Nephron progenitor cell (in vitro differentiated cells): ENCODE results near the gene PHC2.

Experiments used
- DNase-seq: peaks from one replicate; pipeline ENCODE4 v3.0.0; 2021
- H3K27ac Mint-ChIP-seq: 2 replicates; pipeline ENCODE4 v1.8.0; 2021; ENCODE audit warnings: mild to moderate bottlenecking, moderate library complexity, mixed read lengths
- H3K27me3 Mint-ChIP-seq: 2 replicates; pipeline ENCODE4 v1.8.0; 2021; ENCODE audit warnings: mild to moderate bottlenecking, low read depth, mixed read lengths; ENCODE audit not compliant: poor library complexity
- H3K36me3 Mint-ChIP-seq: 2 replicates; pipeline ENCODE4 v1.8.0; 2021; ENCODE audit warnings: low read depth, mixed read lengths
- H3K4me1 Mint-ChIP-seq: 2 replicates; pipeline ENCODE4 v1.8.0; 2021; ENCODE audit warnings: mixed read lengths
- H3K4me3 Mint-ChIP-seq: 2 replicates; pipeline ENCODE4 v1.8.0; 2021; ENCODE audit warnings: mild to moderate bottlenecking, moderate library complexity, mixed read lengths
- H3K9me3 Mint-ChIP-seq: 2 replicates; pipeline ENCODE4 v1.8.0; 2021; ENCODE audit warnings: mild to moderate bottlenecking, moderate library complexity, mixed read lengths
- CTCF ChIP-seq: fragments of 200-600 bp; sonication (generic); IDR thresholded peaks from 2 replicates; pipeline ENCODE4 v1.5.0; 2021; ENCODE audit warnings: antibody characterized with exemption

PHC2 gene

GRCh38 chr1:33348676-33349080, 82.2 kb downstream of the PHC2 start:
- no peak for DNase-seq
- Mint-ChIP-seq H3K4me3 (peak overlapping the region; percentile 93), H3K4me1 (peaks cover 87% of the 10 kb centered on the region), H3K27me3 (no peaks in the 10 kb centered on the region), H3K9me3 (no peaks in the 10 kb centered on the region), H3K36me3 (peaks cover 42% of the 10 kb centered on the region), H3K27ac (peak overlapping the region; percentile 66)
- TF ChIP-seq CTCF: no peak

- H3K27ac Mint-ChIP-seq: peak overlapping the region; percentile 56
Measured at GRCh38 chr1:33348194-33348593, 82.7 kb downstream of the PHC2 start.

GRCh38 chr1:33347650-33347992, 83.3 kb downstream of the PHC2 start:
- Mint-ChIP-seq H3K27me3 (no peaks in the 10 kb centered on the region), H3K4me3 (peak overlapping the region; percentile 93), H3K27ac (peak overlapping the region; percentile 77), H3K4me1 (peaks cover 87% of the 10 kb centered on the region), H3K9me3 (no peaks in the 10 kb centered on the region), H3K36me3 (peaks cover 33% of the 10 kb centered on the region)
- TF ChIP-seq CTCF: no peak
- DNase-seq: no peak

More at GRCh38 chr1:33348194-33348593, 82.7 kb downstream of the PHC2 start:
- Mint-ChIP-seq H3K4me3 (peak overlapping the region; percentile 93), H3K36me3 (peaks cover 39% of the 10 kb centered on the region), H3K27me3 (no peaks in the 10 kb centered on the region), H3K4me1 (peaks cover 87% of the 10 kb centered on the region), H3K9me3 (no peaks in the 10 kb centered on the region)
- no peak for TF ChIP-seq CTCF
- DNase-seq: no peak

- Mint-ChIP-seq H3K36me3 (peaks cover 28% of the 10 kb centered on the region), H3K9me3 (no peaks in the 10 kb centered on the region), H3K4me1 (peaks cover 87% of the 10 kb centered on the region), H3K27ac (peak overlapping the region; percentile 77), H3K27me3 (no peaks in the 10 kb centered on the region), H3K4me3 (peak overlapping the region; percentile 93)
- TF ChIP-seq CTCF: no peak
- no peak for DNase-seq
Measured at GRCh38 chr1:33346927-33347649, 83.8 kb downstream of the PHC2 start.

GRCh38 chr1:33346533-33346926, 84.4 kb downstream of the PHC2 start:
- TF ChIP-seq CTCF: no peak
- H3K4me3 Mint-ChIP-seq: peak overlapping the region; percentile 93
- no peaks in the 10 kb centered on the region for H3K9me3 Mint-ChIP-seq
- H3K4me1 Mint-ChIP-seq: peaks cover 87% of the 10 kb centered on the region
- no peaks in the 10 kb centered on the region for H3K27me3 Mint-ChIP-seq
- DNase-seq: no peak
- H3K27ac Mint-ChIP-seq: peak overlapping the region; percentile 77
- H3K36me3 Mint-ChIP-seq: peaks cover 22% of the 10 kb centered on the region
